ENCODE measurements around the gene MCFD2.

Gene MCFD2

GRCh38 chr2:46939626-46940359, 24.2 kb upstream of the MCFD2 start:
- in situ Hi-C loops (cut with HindIII; ENCODE audit: low sequenced_read_pairs), result no loop called here

GRCh38 chr2:46937471-46937901, 21.9 kb upstream of the MCFD2 start:
- in situ Hi-C loops (cut with HindIII; ENCODE audit: low sequenced_read_pairs), result no loop called here

- in situ Hi-C loops (cut with HindIII; ENCODE audit: low sequenced_read_pairs), result no loop called here
These were observed 21.0 kb upstream of the MCFD2 start for GRCh38 chr2:46936566-46936965.

GRCh38 chr2:46935071-46935470, 19.5 kb upstream of the MCFD2 start:
- in situ Hi-C loops (cut with HindIII; ENCODE audit: low sequenced_read_pairs), result no loop called here

- in situ Hi-C loops (cut with HindIII; ENCODE audit: low sequenced_read_pairs), result no loop called here
These were observed 14.0 kb upstream of the MCFD2 start for GRCh38 chr2:46929612-46930011.

GRCh38 chr2:46926863-46927262, 11.3 kb upstream of the MCFD2 start:
- in situ Hi-C loops (cut with HindIII; ENCODE audit: low sequenced_read_pairs), result no loop called here

GRCh38 chr2:46925474-46926351, 10.1 kb upstream of the MCFD2 start:
- in situ Hi-C loops (cut with HindIII; ENCODE audit: low sequenced_read_pairs), result no loop called here

GRCh38 chr2:46924608-46925007, 9.0 kb upstream of the MCFD2 start:
- in situ Hi-C loops (cut with HindIII; ENCODE audit: low sequenced_read_pairs), result no loop called here

- in situ Hi-C loops (cut with HindIII; ENCODE audit: low sequenced_read_pairs), result no loop called here
These were observed 8.4 kb upstream of the MCFD2 start for GRCh38 chr2:46924038-46924437.

GRCh38 chr2:46923041-46923528, 7.5 kb upstream of the MCFD2 start:
- in situ Hi-C loops (cut with HindIII; ENCODE audit: low sequenced_read_pairs), result no loop called here

GRCh38 chr2:46922606-46923005, 7.0 kb upstream of the MCFD2 start:
- in situ Hi-C loops (cut with HindIII; ENCODE audit: low sequenced_read_pairs), result no loop called here

- in situ Hi-C loops (cut with HindIII; ENCODE audit: low sequenced_read_pairs), result no loop called here
These were observed 6.3 kb upstream of the MCFD2 start for GRCh38 chr2:46921676-46922448.

- in situ Hi-C loops (cut with HindIII; ENCODE audit: low sequenced_read_pairs), result no loop called here
These were observed 2.0 kb upstream of the MCFD2 start for GRCh38 chr2:46917628-46918027.

- in situ Hi-C loops (cut with HindIII; ENCODE audit: low sequenced_read_pairs), result no loop called here
These were observed 415 bp upstream of the MCFD2 start for GRCh38 chr2:46915811-46916630.

- in situ Hi-C loops (cut with HindIII; ENCODE audit: low sequenced_read_pairs), result no loop called here
These were observed 902 bp downstream of the MCFD2 start for GRCh38 chr2:46914578-46915230.

- in situ Hi-C loops (cut with HindIII; ENCODE audit: low sequenced_read_pairs), result no loop called here
These were observed 1.9 kb downstream of the MCFD2 start for GRCh38 chr2:46913471-46914381.

- in situ Hi-C loops (cut with HindIII; ENCODE audit: low sequenced_read_pairs), result no loop called here
These were observed 5.7 kb downstream of the MCFD2 start for GRCh38 chr2:46909771-46910419.

GRCh38 chr2:46909150-46909549, 6.5 kb downstream of the MCFD2 start:
- in situ Hi-C loops (cut with HindIII; ENCODE audit: low sequenced_read_pairs), result no loop called here

Measured in DLD1 (cell line).